WERI-Rb-1 (cell line): ENCODE data around the gene NAT9.

ENCODE experiments used
- DNase-seq: peaks from one replicate; pipeline ENCODE4 v3.0.0-alpha.2; 2020
- H3K27ac ChIP-seq: fragments of 250-450 bp; sonication (Bioruptor Pico); 2 replicates; pipeline ENCODE4 v1.5.1; 2020; ENCODE audit warnings: mild to moderate bottlenecking, moderate library complexity
- H3K27me3 ChIP-seq: fragments of 250-450 bp; sonication (Bioruptor Pico); 2 replicates; pipeline ENCODE4 v1.5.1; 2021; ENCODE audit warnings: mild to moderate bottlenecking, low read depth, moderate library complexity; ENCODE audit not compliant: insufficient read depth, severe bottlenecking
- H3K36me3 ChIP-seq: fragments of 250-450 bp; sonication (Bioruptor Pico); 2 replicates; pipeline ENCODE4 v1.5.1; 2020; ENCODE audit warnings: mild to moderate bottlenecking, moderate library complexity
- H3K4me3 ChIP-seq: 2 replicates; pipeline ENCODE4 v1.5.1; 2011; ENCODE audit warnings: low read depth, mild to moderate bottlenecking, control low read depth, low read length
- H3K9me3 ChIP-seq: fragments of 250-450 bp; sonication (Bioruptor Pico); 2 replicates; pipeline ENCODE4 v1.5.1; 2021; ENCODE audit warnings: mild to moderate bottlenecking, moderate library complexity; ENCODE audit not compliant: severe bottlenecking
- CTCF ChIP-seq: IDR thresholded peaks from 2 replicates; pipeline ENCODE4 v1.5.1; 2011; ENCODE audit warnings: low read depth, mild to moderate bottlenecking, control low read depth, inconsistent platforms, low read length

NAT9 gene

GRCh38 chr17:74761419-74761818 is 14.7 kb downstream of the NAT9 start:
- TF ChIP-seq CTCF, result no peak
- Histone ChIP-seq H3K9me3 (no peaks in the 10 kb centered on the region), H3K27ac (peak overlapping the region; percentile 91), H3K27me3 (no peaks in the 10 kb centered on the region), H3K36me3 (peaks cover 46% of the 10 kb centered on the region), H3K4me3 (no peak overlapping the region)
- no peak for DNase-seq

GRCh38 chr17:74760404-74761105 is 15.6 kb downstream of the NAT9 start:
- peak overlapping the region; percentile 19 for H3K4me3 ChIP-seq

GRCh38 chr17:74759941-74760340 is 16.2 kb downstream of the NAT9 start:
- TF ChIP-seq CTCF, result no peak
- peak; percentile 97 for DNase-seq
- Histone ChIP-seq H3K4me3 (peak overlapping the region; percentile 19), H3K27ac (peak overlapping the region; percentile 91), H3K27me3 (no peaks in the 10 kb centered on the region), H3K36me3 (peaks cover 38% of the 10 kb centered on the region), H3K9me3 (no peaks in the 10 kb centered on the region)

More at GRCh38 chr17:74760404-74761105, 15.6 kb downstream of the NAT9 start:
- DNase-seq, result peak; percentile 88
- Histone ChIP-seq H3K27ac (peak overlapping the region; percentile 91), H3K9me3 (no peaks in the 10 kb centered on the region), H3K27me3 (no peaks in the 10 kb centered on the region), H3K36me3 (peaks cover 39% of the 10 kb centered on the region)
- TF ChIP-seq CTCF, result no peak

- H3K4me3 ChIP-seq, result peak overlapping the region; percentile 19
- peak; percentile 32; the same call in 1 of the 2 replicates for TF ChIP-seq CTCF
- H3K9me3 ChIP-seq, result no peaks in the 10 kb centered on the region
- peak; percentile 62 for DNase-seq
- H3K36me3 ChIP-seq, result peaks cover 38% of the 10 kb centered on the region
- H3K27me3 ChIP-seq, result no peaks in the 10 kb centered on the region
- H3K27ac ChIP-seq, result peak overlapping the region; percentile 91
Observed at GRCh38 chr17:74759243-74759801, 16.8 kb downstream of the NAT9 start.

GRCh38 chr17:74758848-74759168 is 17.3 kb downstream of the NAT9 start:
- Histone ChIP-seq H3K27me3 (no peaks in the 10 kb centered on the region), H3K4me3 (no peak overlapping the region), H3K36me3 (peaks cover 34% of the 10 kb centered on the region), H3K27ac (peak overlapping the region; percentile 91), H3K9me3 (no peaks in the 10 kb centered on the region)
- TF ChIP-seq CTCF, result no peak
- DNase-seq, result peak; percentile 56
